Panc1 (cell line): ENCODE data around the gene CCDC107.

Experiments
- TCF7L2 ChIP-seq: IDR thresholded peaks from 2 replicates; pipeline ENCODE4 v1.6.1; 2011; ENCODE audit warnings: mild to moderate bottlenecking, low read depth, low read length, inconsistent platforms
- TF ChIP-seq, protein P1 (sequence below): fragments of 450-650 bp; IDR thresholded peaks from 2 replicates; pipeline ENCODE4 v1.5.1; 2017; ENCODE audit warnings: mild to moderate bottlenecking

DNA sequence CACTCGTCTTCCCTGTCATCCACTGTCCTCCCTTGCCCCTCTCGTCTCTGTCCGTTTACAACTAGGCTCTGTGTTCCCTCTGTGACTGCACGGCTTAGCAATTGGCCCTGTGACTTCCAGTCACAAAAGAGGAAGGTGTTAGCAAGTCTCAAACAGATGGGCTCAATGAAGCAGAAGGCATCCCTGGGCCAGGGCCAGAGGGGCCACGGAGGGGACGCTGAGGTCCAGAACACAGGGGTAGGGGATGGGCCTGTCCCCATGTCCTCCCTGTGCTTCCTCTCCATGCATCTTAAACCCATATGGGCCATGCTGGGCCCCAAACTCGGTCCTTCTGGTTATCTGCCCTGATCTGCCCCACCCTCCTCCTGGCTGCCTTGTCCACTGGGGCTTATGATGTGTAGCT is 39.8 kb upstream of the CCDC107 start, which contains the start of gene CD72:
- TF ChIP-seq TCF7L2 = no peak
- TF ChIP-seq, protein P1, sequence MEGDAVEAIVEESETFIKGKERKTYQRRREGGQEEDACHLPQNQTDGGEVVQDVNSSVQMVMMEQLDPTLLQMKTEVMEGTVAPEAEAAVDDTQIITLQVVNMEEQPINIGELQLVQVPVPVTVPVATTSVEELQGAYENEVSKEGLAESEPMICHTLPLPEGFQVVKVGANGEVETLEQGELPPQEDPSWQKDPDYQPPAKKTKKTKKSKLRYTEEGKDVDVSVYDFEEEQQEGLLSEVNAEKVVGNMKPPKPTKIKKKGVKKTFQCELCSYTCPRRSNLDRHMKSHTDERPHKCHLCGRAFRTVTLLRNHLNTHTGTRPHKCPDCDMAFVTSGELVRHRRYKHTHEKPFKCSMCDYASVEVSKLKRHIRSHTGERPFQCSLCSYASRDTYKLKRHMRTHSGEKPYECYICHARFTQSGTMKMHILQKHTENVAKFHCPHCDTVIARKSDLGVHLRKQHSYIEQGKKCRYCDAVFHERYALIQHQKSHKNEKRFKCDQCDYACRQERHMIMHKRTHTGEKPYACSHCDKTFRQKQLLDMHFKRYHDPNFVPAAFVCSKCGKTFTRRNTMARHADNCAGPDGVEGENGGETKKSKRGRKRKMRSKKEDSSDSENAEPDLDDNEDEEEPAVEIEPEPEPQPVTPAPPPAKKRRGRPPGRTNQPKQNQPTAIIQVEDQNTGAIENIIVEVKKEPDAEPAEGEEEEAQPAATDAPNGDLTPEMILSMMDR = no peak
